Cardiac muscle cell (in vitro differentiated cells and primary cell): ENCODE measurements around the gene ST3GAL3. TPM values are rescaled to one million over a fixed set of nuclear protein-coding genes. Genes with fewer than 3 reads are reported as not detected.

Experiments used
- DNase-seq, 2 donors: peaks; one replicate each; pipeline versions ENCODE4 v3.0.0 to v3.0.0-alpha.2; 2010 to 2017; ENCODE audit warnings: low read depth in 1 of 2, low spot score in 1 of 2
- H3K27ac ChIP-seq: fragments of 200-600 bp; sonication (generic); 2 replicates; pipeline ENCODE4 v1.5.1; 2016
- H3K27me3 ChIP-seq: fragments of 200-600 bp; sonication (generic); 2 replicates; pipeline ENCODE4 v1.6.0; 2016; ENCODE audit warnings: control low read depth
- H3K36me3 ChIP-seq: fragments of 200-600 bp; sonication (generic); 2 replicates; pipeline ENCODE4 v1.5.1; 2016; ENCODE audit warnings: control low read depth
- H3K4me1 ChIP-seq: fragments of 200-600 bp; sonication (generic); 2 replicates; pipeline ENCODE4 v1.8.1; 2017; ENCODE audit warnings: low read depth, mild to moderate bottlenecking, mixed run types
- H3K4me3 ChIP-seq: fragments of 200-600 bp; sonication (generic); 2 replicates; pipeline ENCODE4 v1.5.1; 2016; ENCODE audit warnings: mild to moderate bottlenecking
- H3K9me3 ChIP-seq: fragments of 200-600 bp; sonication (generic); 2 replicates; pipeline ENCODE4 v1.5.1; 2017; ENCODE audit warnings: low read depth, mild to moderate bottlenecking, control low read depth
- CTCF ChIP-seq: IDR thresholded peaks from 2 replicates; pipeline ENCODE4 v1.5.1; 2012; ENCODE audit warnings: low read depth, mild to moderate bottlenecking, low read length
- polyA plus RNA-seq: library from polyadenylated mRNA; unstranded; fragments of >200 nt; fragmentation: Nextera tagmentation; extraction: Ambion mirVana; gene quantifications from 2 replicates; pipeline ENCODE4 v1.2.1, GENCODE V29; 2016
- total RNA-seq: library from RNA; depleted of rRNA; stranded (reverse); fragments of >200 nt; gene quantifications from 2 replicates; pipeline ENCODE4 v1.2.3, GENCODE V29; 2016

The ST3GAL3 gene
- total and polyA plus RNA-seq, 2 experiments from 2014 or later = 34.7 to 35.7 TPM

- TF ChIP-seq CTCF = peak; percentile 95
- Histone ChIP-seq H3K36me3 (no peaks in the 10 kb centered on the region), H3K4me1 (peaks cover 12% of the 10 kb centered on the region), H3K27ac (no peak overlapping the region), H3K9me3 (no peaks in the 10 kb centered on the region), H3K27me3 (peaks cover 3% of the 10 kb centered on the region), H3K4me3 (peak overlapping the region; percentile 35)
- peak; percentile 71 to 89 for DNase-seq
These were observed 227.0 kb downstream of the ST3GAL3 start for GRCh38 chr1:43934101-43934985.

- Histone ChIP-seq H3K36me3 (no peaks in the 10 kb centered on the region), H3K4me3 (no peak overlapping the region), H3K27ac (no peak overlapping the region), H3K27me3 (peaks cover 5% of the 10 kb centered on the region), H3K9me3 (no peaks in the 10 kb centered on the region), H3K4me1 (peaks cover 12% of the 10 kb centered on the region)
- TF ChIP-seq CTCF = no peak
- DNase-seq = no peak
These were observed 227.6 kb downstream of the ST3GAL3 start for GRCh38 chr1:43934986-43935324.

GRCh38 chr1:43935711-43936427, 228.5 kb downstream of the ST3GAL3 start:
- H3K4me3 ChIP-seq = peak overlapping the region; percentile 32
- DNase-seq = peak in 1 of 2 donors; percentile 21
- H3K27me3 ChIP-seq = peaks cover 8% of the 10 kb centered on the region
- peaks cover 12% of the 10 kb centered on the region for H3K4me1 ChIP-seq
- TF ChIP-seq CTCF = no peak
- H3K9me3 ChIP-seq = no peaks in the 10 kb centered on the region
- no peaks in the 10 kb centered on the region for H3K36me3 ChIP-seq
- no peak overlapping the region for H3K27ac ChIP-seq

GRCh38 chr1:43936431-43937151, 229.3 kb downstream of the ST3GAL3 start:
- H3K9me3 ChIP-seq = no peaks in the 10 kb centered on the region
- TF ChIP-seq CTCF = no peak
- no peak overlapping the region for H3K27ac ChIP-seq
- peaks cover 12% of the 10 kb centered on the region for H3K4me1 ChIP-seq
- peak; percentile 38 to 71 for DNase-seq
- no peaks in the 10 kb centered on the region for H3K36me3 ChIP-seq
- H3K27me3 ChIP-seq = peaks cover 8% of the 10 kb centered on the region
- peak overlapping the region; percentile 32 for H3K4me3 ChIP-seq

- H3K27ac ChIP-seq = no peak overlapping the region
- no peak for DNase-seq
- peaks cover 12% of the 10 kb centered on the region for H3K4me1 ChIP-seq
- H3K27me3 ChIP-seq = peaks cover 8% of the 10 kb centered on the region
- H3K9me3 ChIP-seq = no peaks in the 10 kb centered on the region
- TF ChIP-seq CTCF = no peak
- H3K4me3 ChIP-seq = no peak overlapping the region
- no peaks in the 10 kb centered on the region for H3K36me3 ChIP-seq
These were observed 230.0 kb downstream of the ST3GAL3 start for GRCh38 chr1:43937179-43937865.
